ENCODE results near the gene SLC9A2.

DNA sequence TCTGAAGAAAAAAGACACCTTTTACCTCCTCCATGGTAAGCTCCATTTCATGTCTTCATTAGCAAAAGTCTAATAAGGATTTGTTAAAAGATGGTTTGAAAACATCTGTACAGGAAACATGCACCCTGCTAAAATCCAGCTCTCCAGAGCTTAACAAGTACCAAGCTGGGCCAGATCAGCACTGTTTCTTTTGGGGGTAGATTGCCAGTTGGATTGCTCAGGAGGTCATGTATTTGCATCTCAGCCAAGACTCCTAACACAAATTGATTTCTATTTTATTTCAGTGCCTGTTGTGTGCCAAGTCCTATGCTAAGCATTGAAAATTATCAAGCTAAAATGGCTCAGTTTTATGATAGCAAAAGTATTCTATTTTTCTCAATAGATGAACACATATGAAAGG is 139.1 kb downstream of the SLC9A2 start:
- no peak for TF ChIP-seq EZH2 (IDR thresholded peaks at IDR 0.05; ENCODE audit: borderline replicate concordance, low read length)
- TF ChIP-seq, protein P1, sequence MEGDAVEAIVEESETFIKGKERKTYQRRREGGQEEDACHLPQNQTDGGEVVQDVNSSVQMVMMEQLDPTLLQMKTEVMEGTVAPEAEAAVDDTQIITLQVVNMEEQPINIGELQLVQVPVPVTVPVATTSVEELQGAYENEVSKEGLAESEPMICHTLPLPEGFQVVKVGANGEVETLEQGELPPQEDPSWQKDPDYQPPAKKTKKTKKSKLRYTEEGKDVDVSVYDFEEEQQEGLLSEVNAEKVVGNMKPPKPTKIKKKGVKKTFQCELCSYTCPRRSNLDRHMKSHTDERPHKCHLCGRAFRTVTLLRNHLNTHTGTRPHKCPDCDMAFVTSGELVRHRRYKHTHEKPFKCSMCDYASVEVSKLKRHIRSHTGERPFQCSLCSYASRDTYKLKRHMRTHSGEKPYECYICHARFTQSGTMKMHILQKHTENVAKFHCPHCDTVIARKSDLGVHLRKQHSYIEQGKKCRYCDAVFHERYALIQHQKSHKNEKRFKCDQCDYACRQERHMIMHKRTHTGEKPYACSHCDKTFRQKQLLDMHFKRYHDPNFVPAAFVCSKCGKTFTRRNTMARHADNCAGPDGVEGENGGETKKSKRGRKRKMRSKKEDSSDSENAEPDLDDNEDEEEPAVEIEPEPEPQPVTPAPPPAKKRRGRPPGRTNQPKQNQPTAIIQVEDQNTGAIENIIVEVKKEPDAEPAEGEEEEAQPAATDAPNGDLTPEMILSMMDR (conservative IDR thresholded peaks at IDR 0.05 in 1 of 2, IDR thresholded peaks at IDR 0.05 in 1 of 2; ENCODE audit: extremely low read depth in 1 of 2, insufficient read depth in 1 of 2, low read depth in 1 of 2, low read length in 2 of 2) = no peak

Data from mammary epithelial cell (primary cell).